GM13977 (cell line): ENCODE data around the gene TMEM109.

Experiments
- DNase-seq: peaks from one replicate; pipeline ENCODE4 v3.0.0; 2012; ENCODE audit warnings: low spot score
- in situ Hi-C: fragments of 300-500 bp; cut with MboI; formaldehyde crosslinking; loops from one replicate; pipeline ENCODE4 v1.12.0; 2022; ENCODE audit warnings: low sequenced_read_pairs, low pct_unique_long_range_greater_than_20kb, mixed read lengths, inconsistent platforms; ENCODE audit not compliant: unreplicated experiment
- TF ChIP-seq, protein P1 (sequence below): IDR thresholded peaks from 2 replicates; pipeline ENCODE4 v1.5.1; 2012; ENCODE audit warnings: mild to moderate bottlenecking, control low read depth; ENCODE audit not compliant: insufficient read depth; ENCODE audit errors: extremely low read depth, missing control alignments

Gene TMEM109

DNA sequence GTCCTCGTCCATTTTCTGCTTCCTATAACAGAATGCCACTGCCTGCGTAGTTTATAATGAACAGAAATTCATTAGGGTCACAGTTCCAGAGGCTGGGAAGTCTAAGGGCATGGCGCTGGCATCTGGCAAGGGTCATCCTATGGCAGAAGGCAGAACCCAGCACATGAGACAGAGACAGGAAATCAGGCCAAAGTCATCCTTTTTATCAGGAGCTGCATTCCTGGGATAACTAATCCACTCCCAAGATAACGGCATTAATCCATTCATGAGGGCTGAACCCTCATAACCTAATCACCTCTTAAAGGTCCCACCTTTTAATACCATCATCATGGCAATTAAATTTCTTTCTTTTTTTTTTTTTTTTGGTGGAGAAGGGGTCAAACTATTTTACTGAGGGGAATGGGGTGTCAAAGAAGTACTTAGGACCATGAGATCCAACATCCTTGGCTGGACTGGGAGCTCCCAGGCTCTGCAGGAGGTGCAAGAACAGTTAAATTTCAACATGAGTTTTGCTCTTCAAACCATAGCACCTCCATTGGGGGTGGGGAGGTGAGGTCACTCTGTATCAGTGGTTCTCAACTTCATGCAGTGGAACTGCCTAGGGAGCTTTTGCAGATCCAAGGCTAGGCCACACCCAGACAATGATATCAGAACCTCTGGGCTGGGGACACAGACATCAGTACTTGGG is 4.4 kb downstream of the TMEM109 start:
- in situ Hi-C loops, result no loop called here
- DNase-seq, result no peak
- TF ChIP-seq, protein P1, sequence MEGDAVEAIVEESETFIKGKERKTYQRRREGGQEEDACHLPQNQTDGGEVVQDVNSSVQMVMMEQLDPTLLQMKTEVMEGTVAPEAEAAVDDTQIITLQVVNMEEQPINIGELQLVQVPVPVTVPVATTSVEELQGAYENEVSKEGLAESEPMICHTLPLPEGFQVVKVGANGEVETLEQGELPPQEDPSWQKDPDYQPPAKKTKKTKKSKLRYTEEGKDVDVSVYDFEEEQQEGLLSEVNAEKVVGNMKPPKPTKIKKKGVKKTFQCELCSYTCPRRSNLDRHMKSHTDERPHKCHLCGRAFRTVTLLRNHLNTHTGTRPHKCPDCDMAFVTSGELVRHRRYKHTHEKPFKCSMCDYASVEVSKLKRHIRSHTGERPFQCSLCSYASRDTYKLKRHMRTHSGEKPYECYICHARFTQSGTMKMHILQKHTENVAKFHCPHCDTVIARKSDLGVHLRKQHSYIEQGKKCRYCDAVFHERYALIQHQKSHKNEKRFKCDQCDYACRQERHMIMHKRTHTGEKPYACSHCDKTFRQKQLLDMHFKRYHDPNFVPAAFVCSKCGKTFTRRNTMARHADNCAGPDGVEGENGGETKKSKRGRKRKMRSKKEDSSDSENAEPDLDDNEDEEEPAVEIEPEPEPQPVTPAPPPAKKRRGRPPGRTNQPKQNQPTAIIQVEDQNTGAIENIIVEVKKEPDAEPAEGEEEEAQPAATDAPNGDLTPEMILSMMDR, result no peak

DNA sequence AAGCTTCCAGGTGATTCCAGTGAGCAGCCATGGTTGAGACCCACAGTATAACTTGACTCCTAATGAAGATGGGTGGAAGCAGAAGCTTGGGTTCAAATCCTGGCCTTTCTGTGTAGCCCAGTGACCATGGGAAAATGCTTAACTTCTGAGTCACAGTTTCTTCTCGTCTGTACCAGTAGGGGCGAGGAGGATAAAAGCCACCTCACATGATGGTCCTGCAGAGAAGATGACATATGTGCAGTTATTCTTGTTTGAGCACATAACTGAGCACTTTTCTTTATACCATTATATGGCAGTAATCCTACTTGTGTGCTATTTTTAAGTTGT is 4.9 kb downstream of the TMEM109 start:
- in situ Hi-C loops, result no loop called here
- TF ChIP-seq, protein P1, result no peak

DNA sequence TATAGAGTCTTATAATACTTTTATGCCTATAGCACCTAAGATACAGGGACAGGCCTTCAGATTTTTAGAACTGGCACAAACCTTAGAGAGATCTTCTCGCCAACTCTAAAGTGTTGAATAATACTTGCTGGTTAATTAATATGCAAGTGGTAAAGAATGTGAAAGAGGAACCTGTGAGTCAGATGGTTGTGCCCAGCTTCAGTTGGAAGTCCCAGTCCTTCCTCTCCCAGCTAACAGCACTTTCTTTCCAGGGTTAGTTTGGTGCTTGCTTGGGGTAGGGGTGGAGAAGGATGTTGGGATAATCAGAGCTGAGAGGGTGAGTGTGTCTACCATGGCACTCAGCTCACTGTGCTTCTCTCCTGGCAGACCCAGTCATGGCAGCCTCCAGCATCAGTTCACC is 5.4 kb downstream of the TMEM109 start:
- TF ChIP-seq, protein P1, result no peak
- no peak for DNase-seq
- in situ Hi-C loops, result no loop called here

More for the DNA sequence above, 4.9 kb downstream of the TMEM109 start:
- no peak for DNase-seq

DNA sequence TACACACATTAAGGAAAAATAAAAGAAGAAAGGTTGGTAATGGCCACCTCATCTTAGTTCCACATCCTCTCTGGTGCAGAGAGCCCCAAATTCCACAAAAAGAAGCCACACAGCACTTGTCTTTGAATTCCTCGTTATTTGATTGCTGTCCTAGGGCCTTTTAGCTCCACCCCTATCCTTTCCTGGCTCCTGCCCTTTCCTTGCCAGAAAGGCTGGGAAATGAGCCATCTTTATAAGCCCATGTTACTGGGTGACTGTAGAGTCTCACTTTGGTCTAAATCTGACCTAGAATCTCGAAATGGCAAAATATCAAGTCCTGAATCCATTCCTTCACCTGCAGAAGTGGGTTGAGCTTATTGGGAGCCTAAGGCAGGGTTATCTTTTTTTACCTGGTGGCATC is 6.0 kb downstream of the TMEM109 start:
- in situ Hi-C loops, result no loop called here
- no peak for DNase-seq

DNA sequence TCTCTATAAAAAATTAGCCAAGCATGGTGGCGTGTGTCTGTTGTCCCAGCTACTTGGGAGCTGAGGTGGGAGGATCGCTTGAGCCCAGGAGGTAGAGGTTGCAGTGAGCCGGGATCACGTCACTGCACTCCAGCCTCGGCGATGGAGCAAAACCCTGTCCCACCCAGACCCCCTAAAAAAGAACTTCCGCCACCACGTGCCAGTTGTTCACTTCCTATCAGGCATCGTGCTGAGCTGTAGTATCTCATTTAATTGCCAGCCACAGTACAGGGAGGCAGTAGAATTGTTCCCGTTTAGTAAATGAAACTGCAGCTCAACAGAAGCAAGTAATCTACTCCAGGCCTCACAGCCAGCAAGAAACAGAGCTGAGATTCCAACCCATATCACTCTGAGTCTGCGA is 7.3 kb downstream of the TMEM109 start:
- TF ChIP-seq, protein P1, result no peak
- DNase-seq, result no peak
- in situ Hi-C loops, result no loop called here

More for the DNA sequence above, 6.0 kb downstream of the TMEM109 start:
- TF ChIP-seq, protein P1, result no peak

DNA sequence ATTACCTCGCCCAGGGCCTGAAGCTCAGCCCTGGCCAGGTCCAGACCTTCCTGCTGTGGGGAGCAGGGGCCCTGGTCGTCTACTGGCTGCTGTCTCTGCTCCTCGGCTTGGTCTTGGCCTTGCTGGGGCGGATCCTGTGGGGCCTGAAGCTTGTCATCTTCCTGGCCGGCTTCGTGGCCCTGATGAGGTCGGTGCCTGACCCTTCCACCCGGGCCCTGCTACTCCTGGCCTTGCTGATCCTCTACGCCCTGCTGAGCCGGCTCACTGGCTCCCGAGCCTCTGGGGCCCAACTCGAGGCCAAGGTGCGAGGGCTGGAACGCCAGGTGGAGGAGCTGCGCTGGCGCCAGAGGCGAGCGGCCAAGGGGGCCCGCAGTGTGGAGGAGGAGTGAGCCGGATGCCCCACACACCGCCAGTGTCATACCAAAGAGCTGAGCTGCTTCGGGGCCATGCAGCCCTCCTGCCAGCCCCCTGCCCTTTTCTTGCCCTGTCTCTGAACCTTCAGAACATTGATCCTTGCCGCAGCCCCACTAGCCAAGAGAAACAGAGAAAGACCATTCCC is 7.9 kb downstream of the TMEM109 start:
- TF ChIP-seq, protein P1, result no peak
- in situ Hi-C loops, result no loop called here
- no peak for DNase-seq
